22Rv1 (cell line): Measurements from ENCODE around the gene PCDHGA8.

Experiments used
- ZFX ChIP-seq: fragments of 450-650 bp; IDR thresholded peaks from 2 replicates; pipeline ENCODE4 v1.6.1; 2017; ENCODE audit warnings: antibody characterized with exemption, borderline replicate concordance
- TF ChIP-seq, protein P1 (sequence below): fragments of 450-650 bp; IDR thresholded peaks from 2 replicates; pipeline ENCODE4 v1.5.1; 2017; ENCODE audit warnings: mild to moderate bottlenecking

- TF ChIP-seq, protein P1, sequence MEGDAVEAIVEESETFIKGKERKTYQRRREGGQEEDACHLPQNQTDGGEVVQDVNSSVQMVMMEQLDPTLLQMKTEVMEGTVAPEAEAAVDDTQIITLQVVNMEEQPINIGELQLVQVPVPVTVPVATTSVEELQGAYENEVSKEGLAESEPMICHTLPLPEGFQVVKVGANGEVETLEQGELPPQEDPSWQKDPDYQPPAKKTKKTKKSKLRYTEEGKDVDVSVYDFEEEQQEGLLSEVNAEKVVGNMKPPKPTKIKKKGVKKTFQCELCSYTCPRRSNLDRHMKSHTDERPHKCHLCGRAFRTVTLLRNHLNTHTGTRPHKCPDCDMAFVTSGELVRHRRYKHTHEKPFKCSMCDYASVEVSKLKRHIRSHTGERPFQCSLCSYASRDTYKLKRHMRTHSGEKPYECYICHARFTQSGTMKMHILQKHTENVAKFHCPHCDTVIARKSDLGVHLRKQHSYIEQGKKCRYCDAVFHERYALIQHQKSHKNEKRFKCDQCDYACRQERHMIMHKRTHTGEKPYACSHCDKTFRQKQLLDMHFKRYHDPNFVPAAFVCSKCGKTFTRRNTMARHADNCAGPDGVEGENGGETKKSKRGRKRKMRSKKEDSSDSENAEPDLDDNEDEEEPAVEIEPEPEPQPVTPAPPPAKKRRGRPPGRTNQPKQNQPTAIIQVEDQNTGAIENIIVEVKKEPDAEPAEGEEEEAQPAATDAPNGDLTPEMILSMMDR, result no peak
- no peak for TF ChIP-seq ZFX
Observed at GRCh38 chr5:141413540-141414069, 21.2 kb downstream of the PCDHGA8 start.
